ENCODE results near the gene BAIAP3.
"Not testable (repeated sequence)": the region's sequence is repeated elsewhere in the genome, so short reads cannot be mapped to it uniquely, and the experiment has no call there.

Gene BAIAP3

DNA sequence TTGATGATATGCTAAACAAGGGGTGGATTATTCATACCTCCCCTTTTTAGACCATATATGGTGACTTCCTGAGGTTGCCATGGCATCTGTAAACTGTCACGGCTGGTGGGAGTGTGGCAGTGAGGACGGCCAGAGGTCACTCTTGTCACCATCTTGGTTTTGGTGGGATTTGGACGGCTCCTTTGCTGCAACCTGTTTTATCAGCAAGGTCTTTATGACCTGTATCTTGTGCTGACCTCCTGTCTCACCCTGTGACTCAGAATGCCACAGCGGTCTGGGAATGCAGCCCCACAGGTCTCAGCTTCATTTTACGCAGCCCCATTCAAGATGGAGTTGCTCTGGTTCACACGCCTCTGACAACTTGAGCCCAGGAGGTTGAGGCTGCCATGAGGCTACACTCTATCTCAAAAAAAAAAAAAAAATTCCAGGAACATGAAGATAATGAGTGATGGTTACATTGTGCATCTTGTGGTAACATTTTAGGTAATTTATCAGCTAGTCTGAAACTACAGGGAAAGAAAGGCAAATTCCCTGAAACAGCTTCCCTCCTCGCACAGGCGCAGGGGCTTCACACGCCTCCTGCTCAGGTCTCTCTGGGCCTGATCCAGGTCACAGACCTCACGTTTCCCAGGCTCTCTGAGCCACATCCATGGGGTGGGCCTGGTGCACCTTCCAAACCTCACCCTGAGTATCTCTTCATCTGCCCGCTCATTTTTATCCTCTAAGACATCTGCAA is 39.4 kb upstream of the BAIAP3 start:
- no peaks in the 10 kb centered on the region for H3K9me3 ChIP-seq (ENCODE audit: insufficient read depth, low read length, severe bottlenecking)
- H3K79me2 ChIP-seq (ENCODE audit: insufficient read depth, low read length), result no peaks in the 10 kb centered on the region
- H3K36me3 ChIP-seq (ENCODE audit: insufficient read depth, low read length), result no peaks in the 10 kb centered on the region
- 0 out of 2 replicates have a peak, but pooled peaks cover 2% of the 10 kb centered on the region for H4K20me1 ChIP-seq (ENCODE audit: insufficient read depth, low read length)
- TF ChIP-seq EZH2 (IDR thresholded peaks at IDR 0.05; ENCODE audit: borderline replicate concordance, low read depth, low read length, severe bottlenecking), result no peak
- TF ChIP-seq, protein P1, sequence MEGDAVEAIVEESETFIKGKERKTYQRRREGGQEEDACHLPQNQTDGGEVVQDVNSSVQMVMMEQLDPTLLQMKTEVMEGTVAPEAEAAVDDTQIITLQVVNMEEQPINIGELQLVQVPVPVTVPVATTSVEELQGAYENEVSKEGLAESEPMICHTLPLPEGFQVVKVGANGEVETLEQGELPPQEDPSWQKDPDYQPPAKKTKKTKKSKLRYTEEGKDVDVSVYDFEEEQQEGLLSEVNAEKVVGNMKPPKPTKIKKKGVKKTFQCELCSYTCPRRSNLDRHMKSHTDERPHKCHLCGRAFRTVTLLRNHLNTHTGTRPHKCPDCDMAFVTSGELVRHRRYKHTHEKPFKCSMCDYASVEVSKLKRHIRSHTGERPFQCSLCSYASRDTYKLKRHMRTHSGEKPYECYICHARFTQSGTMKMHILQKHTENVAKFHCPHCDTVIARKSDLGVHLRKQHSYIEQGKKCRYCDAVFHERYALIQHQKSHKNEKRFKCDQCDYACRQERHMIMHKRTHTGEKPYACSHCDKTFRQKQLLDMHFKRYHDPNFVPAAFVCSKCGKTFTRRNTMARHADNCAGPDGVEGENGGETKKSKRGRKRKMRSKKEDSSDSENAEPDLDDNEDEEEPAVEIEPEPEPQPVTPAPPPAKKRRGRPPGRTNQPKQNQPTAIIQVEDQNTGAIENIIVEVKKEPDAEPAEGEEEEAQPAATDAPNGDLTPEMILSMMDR (IDR thresholded peaks at IDR 0.05; ENCODE audit: borderline replicate concordance, extremely low read depth, low read length, poor library complexity, severe bottlenecking), result no peak
- ATAC-seq (ENCODE audit: insufficient read depth, low read depth) (no peak), DNase-seq (no peak)
- no peaks in the 10 kb centered on the region for H3K27me3 ChIP-seq (ENCODE audit: insufficient read depth, low read length, poor library complexity)
- H2AFZ ChIP-seq (ENCODE audit: low read depth, low read length), result no peak overlapping the region
- H3K9ac ChIP-seq (ENCODE audit: low read depth, low read length), result no peak overlapping the region
- H3K27ac ChIP-seq (ENCODE audit: low read length), result no peak overlapping the region
- no peaks in the 10 kb centered on the region for H3K4me1 ChIP-seq (ENCODE audit: insufficient read depth, low read length)
- no peak overlapping the region for H3K4me2 ChIP-seq (ENCODE audit: insufficient read depth, low read length)
- no peak overlapping the region for H3K4me3 ChIP-seq (ENCODE audit: low read depth in 1 of 2, low read length in 2 of 2)

DNA sequence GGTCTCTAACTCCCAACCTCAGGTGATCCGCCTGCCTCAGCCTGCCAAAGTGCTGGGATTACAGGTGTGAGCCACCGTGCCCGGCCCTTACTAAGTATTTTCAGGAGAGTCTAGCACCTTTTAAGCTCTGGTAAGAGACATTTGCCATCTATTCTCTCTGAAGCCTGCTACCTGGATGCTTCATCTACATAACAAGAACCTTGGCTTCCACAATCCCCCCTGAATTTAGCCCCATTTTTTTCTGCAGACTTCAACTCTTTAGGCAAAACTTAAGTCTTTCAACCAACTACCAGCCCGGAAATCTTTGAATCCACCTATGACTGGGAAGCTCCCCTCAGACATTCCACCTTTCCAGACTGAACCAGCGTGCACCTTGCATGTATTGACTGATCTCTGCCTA is 38.0 kb upstream of the BAIAP3 start:
- H3K79me2 ChIP-seq (ENCODE audit: insufficient read depth, low read length), result no peaks in the 10 kb centered on the region
- no peak overlapping the region for H3K4me2 ChIP-seq (ENCODE audit: insufficient read depth, low read length)
- no peak for DNase-seq

DNA sequence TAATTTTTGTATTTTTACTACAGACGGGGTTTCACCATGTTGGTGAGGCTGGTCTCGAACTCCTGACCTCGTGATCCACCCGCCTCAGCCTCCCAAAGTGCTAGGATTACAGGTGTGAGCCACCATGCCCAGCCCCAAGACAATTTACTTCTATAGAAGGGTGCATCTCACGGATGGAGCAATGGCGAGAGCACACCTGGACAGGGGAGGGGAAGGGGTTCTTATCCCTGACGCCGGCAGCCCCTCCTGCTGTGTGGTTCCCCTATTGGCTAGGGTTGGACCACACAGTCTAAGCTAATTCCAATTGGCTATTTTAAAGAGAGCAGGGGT is 36.8 kb upstream of the BAIAP3 start:
- not testable (repeated sequence) for ATAC-seq (ENCODE audit: insufficient read depth, low read depth); H3K27ac ChIP-seq (ENCODE audit: low read length); H3K4me2 ChIP-seq (ENCODE audit: insufficient read depth, low read length); H3K27me3 ChIP-seq (ENCODE audit: insufficient read depth, low read length, poor library complexity); H3K9ac ChIP-seq (ENCODE audit: low read depth, low read length); H2AFZ ChIP-seq (ENCODE audit: low read depth, low read length); H3K4me1 ChIP-seq (ENCODE audit: insufficient read depth, low read length); H3K4me3 ChIP-seq (ENCODE audit: low read depth in 1 of 2, low read length in 2 of 2); H3K9me3 ChIP-seq (ENCODE audit: insufficient read depth, low read length, severe bottlenecking); H3K79me2 ChIP-seq (ENCODE audit: insufficient read depth, low read length); DNase-seq; H3K36me3 ChIP-seq (ENCODE audit: insufficient read depth, low read length); H4K20me1 ChIP-seq (ENCODE audit: insufficient read depth, low read length)

More for the DNA sequence above, 38.0 kb upstream of the BAIAP3 start:
- no peaks in the 10 kb centered on the region for H3K36me3 ChIP-seq (ENCODE audit: insufficient read depth, low read length)
- peaks cover under 1% of the 10 kb centered on the region; the same call in 1 of the 2 replicates for H3K4me1 ChIP-seq (ENCODE audit: insufficient read depth, low read length)
- no peak overlapping the region for H3K9ac ChIP-seq (ENCODE audit: low read depth, low read length)
- no peak overlapping the region for H3K4me3 ChIP-seq (ENCODE audit: low read depth in 1 of 2, low read length in 2 of 2)
- 0 out of 2 replicates have a peak, but pooled peaks cover 2% of the 10 kb centered on the region for H4K20me1 ChIP-seq (ENCODE audit: insufficient read depth, low read length)
- H2AFZ ChIP-seq (ENCODE audit: low read depth, low read length), result no peak overlapping the region
- no peak for ATAC-seq (ENCODE audit: insufficient read depth, low read depth)
- H3K27me3 ChIP-seq (ENCODE audit: insufficient read depth, low read length, poor library complexity), result no peaks in the 10 kb centered on the region
- TF ChIP-seq, protein P1 (IDR thresholded peaks at IDR 0.05; ENCODE audit: borderline replicate concordance, extremely low read depth, low read length, poor library complexity, severe bottlenecking), result no peak
- TF ChIP-seq EZH2 (IDR thresholded peaks at IDR 0.05; ENCODE audit: borderline replicate concordance, low read depth, low read length, severe bottlenecking), result no peak
- no peaks in the 10 kb centered on the region for H3K9me3 ChIP-seq (ENCODE audit: insufficient read depth, low read length, severe bottlenecking)
- H3K27ac ChIP-seq (ENCODE audit: low read length), result no peak overlapping the region

DNA sequence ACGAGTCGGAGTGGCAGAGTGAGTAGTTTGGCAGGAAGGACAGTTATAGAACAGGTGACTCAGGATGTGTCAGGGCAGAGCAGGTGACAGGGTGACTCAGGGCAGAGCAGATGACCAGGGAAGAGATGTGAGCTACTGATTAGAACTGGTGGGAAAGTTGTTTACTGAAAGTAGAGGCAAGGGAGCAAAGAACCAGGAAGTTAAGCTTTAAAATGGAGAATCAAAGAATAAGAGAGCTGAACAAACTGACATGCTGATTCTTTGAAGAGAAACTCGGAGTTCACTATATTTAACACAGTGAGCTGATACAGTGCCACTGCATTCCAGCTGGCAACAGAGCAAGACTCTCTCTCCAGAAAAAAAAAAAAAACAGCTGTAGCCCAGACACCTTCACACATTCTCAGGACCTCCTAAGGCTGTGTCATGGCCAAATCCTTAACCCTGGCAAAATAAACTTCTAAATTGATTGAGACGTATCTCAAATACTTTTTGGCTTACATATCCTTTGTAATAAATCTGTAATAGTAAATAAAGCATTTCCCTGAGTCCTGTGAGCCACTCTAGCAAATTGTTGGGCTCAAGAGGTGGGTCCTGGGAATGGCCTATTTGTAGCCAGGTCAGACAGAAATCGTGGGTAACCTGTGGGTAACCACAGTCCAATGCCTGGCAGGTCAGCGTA is 36.3 kb upstream of the BAIAP3 start:
- DNase-seq, result no peak
- TF ChIP-seq, protein P1 (IDR thresholded peaks at IDR 0.05; ENCODE audit: borderline replicate concordance, extremely low read depth, low read length, poor library complexity, severe bottlenecking), result no peak
- TF ChIP-seq EZH2 (IDR thresholded peaks at IDR 0.05; ENCODE audit: borderline replicate concordance, low read depth, low read length, severe bottlenecking), result no peak
- H3K27ac ChIP-seq (ENCODE audit: low read length), result no peak overlapping the region
- no peaks in the 10 kb centered on the region for H3K27me3 ChIP-seq (ENCODE audit: insufficient read depth, low read length, poor library complexity)
- no peaks in the 10 kb centered on the region for H3K9me3 ChIP-seq (ENCODE audit: insufficient read depth, low read length, severe bottlenecking)
- H3K4me3 ChIP-seq (ENCODE audit: low read depth in 1 of 2, low read length in 2 of 2), result no peak overlapping the region
- H3K79me2 ChIP-seq (ENCODE audit: insufficient read depth, low read length), result no peaks in the 10 kb centered on the region
- H3K9ac ChIP-seq (ENCODE audit: low read depth, low read length), result no peak overlapping the region
- ATAC-seq (ENCODE audit: insufficient read depth, low read depth), result no peak
- 0 out of 2 replicates have a peak, but pooled peaks cover 2% of the 10 kb centered on the region for H4K20me1 ChIP-seq (ENCODE audit: insufficient read depth, low read length)
- H3K36me3 ChIP-seq (ENCODE audit: insufficient read depth, low read length), result no peaks in the 10 kb centered on the region
- peaks cover 10% of the 10 kb centered on the region for H3K4me1 ChIP-seq (ENCODE audit: insufficient read depth, low read length)
- no peak overlapping the region for H3K4me2 ChIP-seq (ENCODE audit: insufficient read depth, low read length)
- no peak overlapping the region for H2AFZ ChIP-seq (ENCODE audit: low read depth, low read length)
